Sigmoid colon (tissue), 4 donors: Measurements from ENCODE around the gene UGCG.
"Not testable (repeated sequence)": the region's sequence is repeated elsewhere in the genome, so short reads cannot be mapped to it uniquely, and the experiment has no call there.

Source experiments
- EP300 ChIP-seq, 4 donors: sonication (generic); formaldehyde crosslinking; IDR thresholded peaks; one replicate each; pipeline ENCODE4 v1.6.1; 2017; ENCODE audit warnings: antibody characterized with exemption in 4 of 4
- POLR2A ChIP-seq, 2 donors: fragments of 450-650 bp; IDR thresholded peaks; one replicate each; pipeline ENCODE4 v1.6.1; 2016; ENCODE audit warnings: antibody characterized with exemption in 2 of 2, mild to moderate bottlenecking in 2 of 2, moderate library complexity in 2 of 2
- POLR2AphosphoS5 ChIP-seq, 4 donors: sonication (generic); formaldehyde crosslinking; IDR thresholded peaks; one replicate each; pipeline ENCODE4 v1.6.1; 2017; ENCODE audit warnings: antibody characterized with exemption in 4 of 4
- TF ChIP-seq, protein P1 (sequence below), 4 experiments: fragments of 450-650 bp in 3 of 4; fragments of 200-600 bp in 1 of 4; IDR thresholded peaks; one replicate each; pipeline ENCODE4 v1.5.1; 2016 to 2019; ENCODE audit warnings: antibody characterized with exemption in 4 of 4, mild to moderate bottlenecking in 3 of 4, moderate library complexity in 2 of 4

DNA sequence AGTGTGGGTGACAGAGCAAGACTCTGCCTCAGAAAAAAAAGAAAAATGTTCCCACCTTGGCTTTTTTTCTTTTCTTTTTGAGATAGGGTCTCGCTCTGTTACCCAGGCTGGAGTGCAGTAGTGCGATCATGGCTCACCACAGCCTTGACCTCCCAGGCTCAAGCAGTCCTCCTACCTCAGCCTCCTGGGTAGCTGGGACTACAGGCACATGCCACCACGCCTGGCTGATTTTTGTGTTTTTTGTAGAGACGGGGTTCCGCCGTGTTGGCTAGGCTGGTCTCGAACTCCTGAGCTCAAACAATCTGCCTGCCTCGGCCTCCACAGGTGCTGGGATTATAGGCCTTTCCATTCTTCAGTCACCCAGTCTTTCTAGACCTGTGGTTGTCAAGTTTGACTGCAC is 6.9 kb downstream of the UGCG start:
- not testable (repeated sequence) for TF ChIP-seq POLR2AphosphoS5, POLR2A, EP300 (IDR thresholded peaks at IDR 0.05)
- TF ChIP-seq, protein P1, sequence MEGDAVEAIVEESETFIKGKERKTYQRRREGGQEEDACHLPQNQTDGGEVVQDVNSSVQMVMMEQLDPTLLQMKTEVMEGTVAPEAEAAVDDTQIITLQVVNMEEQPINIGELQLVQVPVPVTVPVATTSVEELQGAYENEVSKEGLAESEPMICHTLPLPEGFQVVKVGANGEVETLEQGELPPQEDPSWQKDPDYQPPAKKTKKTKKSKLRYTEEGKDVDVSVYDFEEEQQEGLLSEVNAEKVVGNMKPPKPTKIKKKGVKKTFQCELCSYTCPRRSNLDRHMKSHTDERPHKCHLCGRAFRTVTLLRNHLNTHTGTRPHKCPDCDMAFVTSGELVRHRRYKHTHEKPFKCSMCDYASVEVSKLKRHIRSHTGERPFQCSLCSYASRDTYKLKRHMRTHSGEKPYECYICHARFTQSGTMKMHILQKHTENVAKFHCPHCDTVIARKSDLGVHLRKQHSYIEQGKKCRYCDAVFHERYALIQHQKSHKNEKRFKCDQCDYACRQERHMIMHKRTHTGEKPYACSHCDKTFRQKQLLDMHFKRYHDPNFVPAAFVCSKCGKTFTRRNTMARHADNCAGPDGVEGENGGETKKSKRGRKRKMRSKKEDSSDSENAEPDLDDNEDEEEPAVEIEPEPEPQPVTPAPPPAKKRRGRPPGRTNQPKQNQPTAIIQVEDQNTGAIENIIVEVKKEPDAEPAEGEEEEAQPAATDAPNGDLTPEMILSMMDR (IDR thresholded peaks at IDR 0.05): not testable (repeated sequence)
